Upper lobe of left lung (tissue), 4 donors: ENCODE results near the gene TNFRSF8.

Experiments
- EP300 ChIP-seq, 4 donors: sonication (generic); formaldehyde crosslinking; IDR thresholded peaks; one replicate each; pipeline ENCODE4 v1.5.1; 2017; ENCODE audit warnings: antibody characterized with exemption in 4 of 4, control low read depth in 2 of 4
- POLR2AphosphoS5 ChIP-seq, 2 donors: sonication (generic); formaldehyde crosslinking; IDR thresholded peaks; one replicate each; pipeline ENCODE4 v1.5.1; 2017; ENCODE audit warnings: antibody characterized with exemption in 2 of 2

DNA sequence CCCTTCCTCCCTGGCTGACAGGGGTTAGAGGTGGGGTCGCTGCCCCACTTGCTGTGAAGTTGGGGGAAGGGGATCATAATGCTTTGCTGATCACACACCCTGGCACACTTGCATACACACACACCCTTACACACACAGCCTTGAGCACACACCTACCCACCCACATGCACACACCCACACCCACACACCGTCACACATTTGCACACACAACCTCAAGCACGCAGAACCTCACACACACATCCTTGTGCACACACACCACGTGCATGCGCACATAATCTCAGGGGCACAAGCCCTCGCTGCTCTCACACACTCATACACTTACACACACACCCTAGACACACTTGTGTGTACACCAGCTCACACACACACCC, 16.4 kb upstream of the TNFRSF8 start:
- no peak for TF ChIP-seq EP300 (IDR thresholded peaks at IDR 0.05)
- no peak for TF ChIP-seq POLR2AphosphoS5 (IDR thresholded peaks at IDR 0.05)
